OCI-LY3 (cell line): ENCODE results near the gene TRIM8.

Experiments used
- H2AFZ ChIP-seq: fragments of 200-600, 300-600 bp; shearing (Covaris generic); 2 replicates; pipeline ENCODE4 v1.6.0; 2014; ENCODE audit warnings: antibody characterized with exemption, low read depth, low read length
- H3K27ac ChIP-seq: fragments of 200-600, 300-600 bp; sonication (generic); 2 replicates; pipeline ENCODE4 v1.5.1; 2014; ENCODE audit warnings: mild to moderate bottlenecking, low read length, moderate library complexity, mixed read lengths
- H3K27me3 ChIP-seq: fragments of 200-600, 300-600 bp; sonication (generic); 2 replicates; pipeline ENCODE4 v1.6.1; 2014; ENCODE audit warnings: low read depth, low read length, mixed read lengths
- H3K36me3 ChIP-seq: fragments of 200-600, 300-600 bp; sonication (generic); replicated peaks from 2 replicates; pipeline ENCODE3; 2014; ENCODE audit warnings: low read depth, low read length, mixed read lengths
- H3K4me1 ChIP-seq: fragments of 300-600, 200-600 bp; sonication (generic); 2 replicates; pipeline ENCODE4 v1.6.1; 2014; ENCODE audit warnings: low read length, mixed read lengths
- H3K4me2 ChIP-seq: fragments of 200-600, 300-600 bp; sonication (generic); 2 replicates; pipeline ENCODE4 v1.6.1; 2014; ENCODE audit warnings: low read length, mixed read lengths
- H3K4me3 ChIP-seq: fragments of 300-600, 200-600 bp; sonication (generic); 2 replicates; pipeline ENCODE4 v1.5.1; 2014; ENCODE audit warnings: antibody characterized with exemption, mild to moderate bottlenecking, low read length, moderate library complexity
- H3K79me2 ChIP-seq: fragments of 300-600, 200-600 bp; shearing (Covaris generic); 2 replicates; pipeline ENCODE4 v1.6.1; 2014; ENCODE audit warnings: mild to moderate bottlenecking, low read length, mixed read lengths
- H3K9ac ChIP-seq: fragments of 300-600, 200-600 bp; shearing (Covaris generic); 2 replicates; pipeline ENCODE4 v1.6.0; 2014; ENCODE audit warnings: mild to moderate bottlenecking, low read length, moderate library complexity
- H3K9me3 ChIP-seq: fragments of 200-600, 300-600 bp; shearing (Covaris generic); 2 replicates; pipeline ENCODE4 v1.6.1; 2014; ENCODE audit warnings: low read length, mixed read lengths; ENCODE audit not compliant: insufficient read depth
- H4K20me1 ChIP-seq: fragments of 200-600, 300-600 bp; sonication (generic); 2 replicates; pipeline ENCODE4 v1.6.1; 2016; ENCODE audit warnings: low read length, mixed read lengths; ENCODE audit not compliant: insufficient read depth
- CTCF ChIP-seq: fragments of 200-600, 300-600 bp; sonication (generic); IDR thresholded peaks from 2 replicates; pipeline ENCODE4 v1.5.1; 2014; ENCODE audit warnings: antibody characterized with exemption, low read length, low read depth
- EZH2phosphoT487 ChIP-seq: fragments of 200-600 bp; shearing (Covaris generic); IDR thresholded peaks from 2 replicates; pipeline ENCODE4 v1.6.1; 2018; ENCODE audit warnings: antibody characterized with exemption, mixed run types, low read depth

The TRIM8 gene

DNA sequence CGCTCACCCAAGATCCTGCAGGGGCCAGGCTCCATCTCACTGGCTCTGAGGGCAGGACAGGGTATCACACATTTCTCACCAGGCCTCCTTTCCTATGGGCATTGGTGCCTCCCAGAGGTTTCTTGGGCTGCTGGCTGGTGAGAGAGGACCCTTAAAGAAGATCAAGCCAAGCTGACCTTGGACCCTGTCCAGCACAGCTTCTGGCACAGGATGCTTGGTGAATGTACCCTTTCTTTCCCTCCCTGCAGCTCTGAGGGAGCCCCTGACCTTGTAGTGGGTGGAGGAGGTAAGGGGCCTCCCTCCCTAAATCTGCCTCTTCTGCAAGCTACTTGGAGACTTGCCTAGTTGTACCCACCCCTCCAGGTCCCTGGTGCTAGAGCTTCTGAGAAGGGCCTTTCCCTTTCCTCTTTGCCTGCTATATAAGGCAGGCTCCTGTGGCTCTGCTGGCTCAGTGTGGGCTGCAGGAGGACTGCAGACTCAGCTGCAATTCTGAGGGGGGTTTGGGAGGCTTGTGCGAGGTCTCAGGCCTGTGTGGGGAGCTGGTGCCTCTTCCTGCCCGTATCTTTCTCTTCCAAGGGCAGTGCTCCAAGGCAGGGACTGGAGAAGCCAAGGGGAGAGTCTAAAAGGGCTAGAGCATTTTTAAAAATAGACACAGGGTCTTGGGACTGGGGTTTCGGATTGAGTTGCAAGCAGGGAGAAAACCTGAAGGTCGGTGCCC, 11.7 kb upstream of the TRIM8 start:
- Histone ChIP-seq H3K4me2 (no peak overlapping the region), H3K79me2 (no peaks in the 10 kb centered on the region), H3K4me1 (no peaks in the 10 kb centered on the region), H3K27ac (no peak overlapping the region), H3K9me3 (no peaks in the 10 kb centered on the region), H3K9ac (no peak overlapping the region), H4K20me1 (no peaks in the 10 kb centered on the region), H2AFZ (no peak overlapping the region), H3K36me3 (no peaks in the 10 kb centered on the region), H3K4me3 (no peak overlapping the region), H3K27me3 (no peaks in the 10 kb centered on the region)
- no peak for TF ChIP-seq EZH2phosphoT487
- TF ChIP-seq CTCF: no peak

DNA sequence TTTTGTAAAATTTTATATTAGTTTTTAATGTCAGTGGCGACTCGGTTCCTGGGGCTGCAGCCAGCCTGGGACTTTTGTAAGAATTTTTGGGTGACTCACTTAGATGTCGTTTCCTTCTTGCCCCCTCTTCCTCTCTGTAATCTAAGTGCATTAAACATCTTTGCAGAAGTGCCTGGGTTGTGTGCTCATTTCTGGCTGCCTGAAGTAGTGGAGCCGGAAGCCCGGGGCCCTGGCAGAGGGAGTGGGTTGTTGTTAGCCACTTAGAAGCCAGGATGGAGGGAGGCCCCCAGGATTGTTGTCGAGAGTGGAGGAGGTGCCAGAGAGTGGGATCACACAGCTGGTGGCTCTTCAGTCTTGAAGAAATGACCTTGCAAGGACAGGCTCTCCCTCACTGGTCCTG, 11.0 kb upstream of the TRIM8 start:
- Histone ChIP-seq H3K27ac (no peak overlapping the region), H3K36me3 (no peaks in the 10 kb centered on the region), H2AFZ (no peak overlapping the region), H3K4me2 (no peak overlapping the region), H3K9me3 (no peaks in the 10 kb centered on the region), H3K79me2 (no peaks in the 10 kb centered on the region), H3K27me3 (no peaks in the 10 kb centered on the region), H3K4me1 (no peaks in the 10 kb centered on the region), H3K9ac (no peak overlapping the region), H3K4me3 (no peak overlapping the region), H4K20me1 (no peaks in the 10 kb centered on the region)
- TF ChIP-seq EZH2phosphoT487 (no peak), CTCF (no peak)

DNA sequence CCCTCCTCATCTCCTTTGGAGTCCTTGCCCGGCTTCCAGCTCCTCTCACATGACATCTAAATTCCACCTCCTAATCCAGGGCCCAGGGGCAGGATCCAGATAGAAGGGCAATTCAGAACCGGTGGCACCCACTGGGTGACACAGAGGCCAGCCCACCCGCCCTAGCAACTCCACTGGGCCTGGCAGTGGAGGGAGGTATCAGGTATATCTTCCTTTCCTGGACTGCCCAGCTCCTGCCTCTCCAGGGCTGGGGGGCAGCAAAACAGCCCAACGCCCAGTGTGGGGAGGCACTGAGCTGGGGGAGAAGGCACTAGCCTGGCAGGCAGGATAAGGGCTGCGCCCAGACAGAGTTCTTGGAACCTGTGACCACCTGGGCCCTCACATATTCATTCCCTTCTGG, 10.4 kb upstream of the TRIM8 start:
- H3K27ac ChIP-seq: no peak overlapping the region

GRCh38 chr10:102634686-102635085, 9.6 kb upstream of the TRIM8 start:
- Histone ChIP-seq H2AFZ (no peak overlapping the region), H3K27me3 (no peaks in the 10 kb centered on the region), H3K36me3 (no peaks in the 10 kb centered on the region), H3K4me3 (no peak overlapping the region), H3K79me2 (no peaks in the 10 kb centered on the region), H3K4me1 (no peaks in the 10 kb centered on the region), H3K4me2 (no peak overlapping the region), H3K9ac (no peak overlapping the region), H3K9me3 (no peaks in the 10 kb centered on the region), H4K20me1 (no peaks in the 10 kb centered on the region), H3K27ac (no peak overlapping the region)
- TF ChIP-seq EZH2phosphoT487: no peak
- no peak for TF ChIP-seq CTCF

More for the DNA sequence above, 10.4 kb upstream of the TRIM8 start:
- no peak overlapping the region for H3K9ac ChIP-seq
- no peak overlapping the region for H3K4me2 ChIP-seq
- no peaks in the 10 kb centered on the region for H3K9me3 ChIP-seq
- TF ChIP-seq EZH2phosphoT487 (no peak), CTCF (no peak)
- no peaks in the 10 kb centered on the region for H3K36me3 ChIP-seq
- no peaks in the 10 kb centered on the region for H3K4me1 ChIP-seq
- no peak overlapping the region for H2AFZ ChIP-seq
- H3K4me3 ChIP-seq: no peak overlapping the region
- no peaks in the 10 kb centered on the region for H3K27me3 ChIP-seq
- H3K79me2 ChIP-seq: no peaks in the 10 kb centered on the region
- no peaks in the 10 kb centered on the region for H4K20me1 ChIP-seq
